Right cardiac atrium (tissue), 5 donors: ENCODE measurements around the gene C1orf232. TPM values are rescaled to one million over a fixed set of nuclear protein-coding genes. Genes with fewer than 3 reads are reported as not detected.
A peak's percentile ranks its signal among the peaks of the same experiment; 100 is the strongest.

Source experiments
- ATAC-seq, 2 donors: fragments of 200-7000 bp; cut with Tn5 transposase; one replicate each; pipeline versions ENCODE4 v1.8.0 to v1.9.1; 2020; ENCODE audit warnings: moderate library complexity in 2 of 2, mild to moderate bottlenecking in 1 of 2
- DNase-seq, 3 donors: peaks; one replicate each; pipeline ENCODE4 v3.0.0-alpha.2; 2020
- H3K27ac ChIP-seq: one replicate; pipeline ENCODE4 v1.5.1; 2013; ENCODE audit warnings: mild to moderate bottlenecking, low read length, control low read depth, moderate library complexity
- H3K27me3 ChIP-seq: one replicate; pipeline ENCODE4 v1.6.1; 2013; ENCODE audit not compliant: control insufficient read depth, insufficient read depth
- H3K4me1 ChIP-seq: one replicate; pipeline ENCODE4 v1.6.1; 2013; ENCODE audit warnings: low read length; ENCODE audit not compliant: control insufficient read depth, insufficient read depth
- H3K4me3 ChIP-seq: one replicate; pipeline ENCODE4 v1.5.1; 2013; ENCODE audit warnings: low read length, control low read depth
- H3K9me3 ChIP-seq: one replicate; pipeline ENCODE4 v1.6.1; 2013; ENCODE audit warnings: low read length; ENCODE audit not compliant: control insufficient read depth
- WGBS: extraction: QIAGEN DNeasy Blood & Tissue Kit; methylation state at CpG from one replicate; pipeline ENCODE4 v1.1.7; 2013; 5-methylcytosine and 5-hydroxymethylcytosine counted together
- intact Hi-C, 4 donors: fragments of 100-400 bp; cut with DNase I; formaldehyde crosslinking; loops; one replicate each; pipeline versions ENCODE4 v1.11.0 to v1.14.0; 2022 to 2023
- polyA plus RNA-seq: library from polyadenylated mRNA; stranded (reverse); fragments of 200-250 nt; gene quantifications from one replicate; pipeline ENCODE4 v1.2.3, GENCODE V29; 2013
- total RNA-seq, 4 donors: library from RNA; stranded (reverse); fragmentation: NEBNext Ultra II Directional; extraction: Animal tissue kit (Norgen Biotek cat#: 25700); gene quantifications; one replicate each; pipeline ENCODE4 v1.2.1, GENCODE V29; 2021
- donor health status: healthy with polysubstance abuse.
- donor health status: DM: no; HTN: yes; CAD: no.
- donor health status: DM: no; HTN: no; CAD: no.
- donor health status: DM: no; HTN: yes; CAD: no; lungs with severe emphysema.
- donor health status: DM: yes; HTN: yes; CAD: no.

C1orf232 gene
- total and polyA plus RNA-seq, 5 donors: not detected

DNA sequence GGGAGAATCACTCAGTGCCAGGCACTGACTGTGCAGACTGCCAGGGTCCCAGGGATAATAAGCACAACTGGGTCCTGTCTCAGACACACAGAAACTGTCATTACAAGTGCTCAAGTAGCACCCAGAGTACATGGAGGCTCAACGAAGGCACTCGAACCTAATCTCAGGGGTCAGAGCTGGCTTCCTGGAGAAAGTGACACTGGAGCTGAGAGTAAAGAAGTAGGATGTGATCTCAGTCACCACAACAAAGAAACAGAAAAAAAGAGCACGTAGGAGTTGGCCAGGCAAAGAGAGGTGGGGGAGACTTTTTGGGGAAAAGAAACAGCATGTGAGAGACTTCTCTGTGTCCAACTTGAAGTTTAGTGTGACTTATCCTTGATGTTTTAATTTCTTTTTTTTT is 23.0 kb upstream of the C1orf232 start:
- 16% methylated on average over 3 of the region's 3 CpGs for WGBS
- intact Hi-C loops: no loop called here
- H3K9me3 ChIP-seq: no peaks in the 10 kb centered on the region
- ATAC-seq (no peak), DNase-seq (no peak)
- no peaks in the 10 kb centered on the region for H3K27me3 ChIP-seq
- no peaks in the 10 kb centered on the region for H3K4me1 ChIP-seq
- H3K27ac ChIP-seq: no peak overlapping the region
- H3K4me3 ChIP-seq: no peak overlapping the region

DNA sequence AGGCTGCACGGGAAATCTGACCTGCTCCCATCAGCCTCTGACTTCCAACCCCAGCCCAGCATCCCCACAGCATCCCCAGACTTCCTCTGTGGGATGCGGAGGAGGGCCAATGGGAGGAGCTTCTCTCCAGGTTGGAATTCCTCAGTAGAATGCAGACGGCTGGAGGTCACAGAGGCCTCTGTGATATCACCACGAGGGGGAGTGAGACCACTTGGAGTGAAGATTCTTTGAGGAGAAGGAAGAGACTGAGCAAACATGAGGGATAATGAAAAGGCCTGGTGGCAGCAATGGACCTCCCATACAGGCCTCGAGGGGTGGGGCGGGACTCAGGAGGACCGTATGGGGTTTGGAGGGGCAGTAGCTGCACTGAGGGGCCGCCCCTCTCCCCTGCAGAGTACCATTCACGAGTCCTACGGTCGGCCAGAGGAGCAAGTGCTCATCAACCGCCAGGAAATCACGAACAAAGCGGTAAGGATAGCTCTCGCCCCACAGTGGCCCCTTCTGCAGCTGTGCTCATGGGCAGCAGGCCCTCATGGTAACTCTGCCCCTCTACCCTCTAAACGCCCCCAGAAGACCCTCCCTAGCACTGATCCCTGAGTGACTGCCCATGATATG is 21.7 kb upstream of the C1orf232 start, which contains the start of gene CATSPER4:
Gene CATSPER4 (plus strand): TSS at position 230 of the 615 bp plus-strand sequence. CDS start 26 bp downstream, at position 256.
- intact Hi-C loops: no loop called here
- H3K9me3 ChIP-seq: no peaks in the 10 kb centered on the region
- WGBS: 42% methylated on average over 16 of the region's 16 CpGs

DNA sequence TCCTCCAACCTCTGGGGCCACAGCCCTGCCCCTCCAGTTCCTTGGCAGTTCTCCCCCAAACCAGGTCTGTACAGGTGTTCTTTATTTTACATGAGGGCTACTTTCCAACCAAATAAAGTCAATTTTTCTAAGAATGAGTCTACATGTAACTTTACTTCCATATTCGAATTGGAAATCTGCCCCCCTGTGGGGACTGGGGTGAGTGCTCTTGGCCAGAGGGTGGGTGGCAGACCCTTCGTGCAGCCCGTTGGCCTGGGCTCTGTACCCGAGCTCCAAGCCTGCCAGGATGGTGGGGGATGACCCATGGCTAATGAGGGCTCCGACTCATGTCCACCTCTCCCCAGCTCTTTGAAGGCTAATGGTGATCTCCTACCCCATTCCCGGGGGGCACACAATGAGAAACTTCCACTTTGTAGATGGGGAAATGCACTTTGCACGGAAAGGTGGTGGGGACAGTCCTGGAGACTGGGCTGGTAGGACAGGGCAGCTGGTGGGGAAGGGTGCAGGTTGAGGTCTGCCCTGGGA is 21.1 kb upstream of the C1orf232 start:
- H3K4me1 ChIP-seq: no peaks in the 10 kb centered on the region
- H3K27me3 ChIP-seq: no peaks in the 10 kb centered on the region
- no peak for DNase-seq
- H3K4me3 ChIP-seq: no peak overlapping the region
- intact Hi-C loops: loop anchor here in 2 of 4 donors (10.0 kb wide), 1 partner anchor 135 kb away; no protein-coding TSS in a partner anchor
- H3K27ac ChIP-seq: no peak overlapping the region
- ATAC-seq: no peak
- WGBS: 81% methylated on average over 7 of the region's 7 CpGs
- no peaks in the 10 kb centered on the region for H3K9me3 ChIP-seq

More for the DNA sequence above, 21.7 kb upstream of the C1orf232 start, which contains the start of gene CATSPER4:
- no peak within 1 kb of the TSS for H3K4me3 ChIP-seq
- H3K4me1 ChIP-seq: no peaks in the 10 kb centered on the region
- no peaks in the 10 kb centered on the region for H3K27me3 ChIP-seq
- no peak within 1 kb of the TSS for H3K27ac ChIP-seq
- ATAC-seq (no peak), DNase-seq (no peak)

DNA sequence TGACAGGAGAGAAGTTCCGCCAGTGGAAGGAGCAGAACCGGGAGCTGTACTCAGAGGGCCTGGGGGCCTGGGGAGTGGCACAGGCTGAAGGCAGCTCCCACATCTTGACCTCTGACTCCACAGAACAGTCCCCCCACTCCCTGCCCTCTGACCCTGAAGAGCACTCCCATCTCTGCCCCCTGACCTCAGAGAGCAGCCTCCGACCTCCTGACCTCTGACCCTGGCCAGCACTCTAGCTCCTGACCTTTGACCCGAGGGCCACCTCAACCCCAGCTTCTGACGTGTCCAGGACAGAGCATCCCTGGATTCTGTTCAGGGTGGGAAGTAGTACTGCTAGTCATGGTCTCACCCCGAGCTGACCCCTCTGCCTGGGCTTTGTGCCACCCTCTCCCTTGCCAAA is 20.6 kb upstream of the C1orf232 start:
- intact Hi-C loops: loop anchor here in 2 of 4 donors (10.0 kb wide), 1 partner anchor 135 kb away; no protein-coding TSS in a partner anchor
- H3K4me3 ChIP-seq: no peak overlapping the region
- no peaks in the 10 kb centered on the region for H3K9me3 ChIP-seq
- 73% methylated on average over 6 of the region's 6 CpGs for WGBS
- no peaks in the 10 kb centered on the region for H3K27me3 ChIP-seq
- H3K27ac ChIP-seq: no peak overlapping the region
- no peaks in the 10 kb centered on the region for H3K4me1 ChIP-seq
- DNase-seq: no peak
- peak in 1 of 2 donors; percentile 20 for ATAC-seq

DNA sequence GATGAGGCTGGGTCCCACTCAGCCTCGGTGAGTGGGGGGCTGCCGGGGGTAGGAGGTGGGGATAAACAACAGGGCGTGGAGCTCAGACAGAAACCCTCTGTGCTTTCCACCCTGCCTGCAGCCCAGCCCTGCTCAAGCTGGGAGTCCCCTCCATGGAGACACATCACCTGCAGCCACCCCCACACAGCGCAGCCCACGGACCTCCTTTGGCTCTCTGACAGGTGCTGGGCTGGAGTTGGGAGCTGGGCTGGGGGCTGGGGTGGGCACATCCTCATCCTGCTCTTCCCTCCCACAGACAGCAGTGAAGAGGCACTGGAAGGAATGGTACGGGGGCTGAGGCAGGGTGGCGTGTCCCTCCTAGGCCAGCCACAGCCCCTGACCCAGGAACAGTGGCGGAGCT is 19.7 kb upstream of the C1orf232 start:
- no peak overlapping the region for H3K27ac ChIP-seq
- ATAC-seq (peak in 1 of 2 donors; percentile 14), DNase-seq (no peak)
- 95% methylated on average over 8 of the region's 8 CpGs for WGBS
- H3K4me1 ChIP-seq: no peaks in the 10 kb centered on the region
- intact Hi-C loops: loop anchor here in 2 of 4 donors (10.0 kb wide), 1 partner anchor 136 kb away; no protein-coding TSS in a partner anchor
- H3K9me3 ChIP-seq: no peaks in the 10 kb centered on the region
- no peak overlapping the region for H3K4me3 ChIP-seq
- H3K27me3 ChIP-seq: no peaks in the 10 kb centered on the region

DNA sequence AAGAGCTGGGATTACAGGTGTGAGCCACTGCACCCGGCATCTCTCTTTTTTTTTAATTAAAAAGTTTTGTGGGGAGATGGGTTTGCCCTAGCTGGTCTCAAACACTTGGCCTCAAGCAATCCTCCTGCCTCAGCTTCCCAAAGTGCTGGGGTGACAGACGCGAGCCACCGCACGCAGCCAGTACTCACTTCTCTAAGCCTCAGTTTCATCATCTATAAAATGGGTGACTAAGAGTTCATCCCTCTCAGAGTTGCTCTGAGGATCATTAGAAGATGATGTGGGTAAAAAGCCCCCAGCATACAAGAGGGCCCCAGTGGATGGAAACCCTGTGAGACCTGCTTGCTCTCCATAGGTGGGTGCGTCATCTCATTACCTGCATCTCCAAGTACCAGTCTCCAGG is 19.1 kb upstream of the C1orf232 start:
- Histone ChIP-seq H3K27ac (no peak overlapping the region), H3K9me3 (no peaks in the 10 kb centered on the region), H3K4me1 (no peaks in the 10 kb centered on the region), H3K27me3 (no peaks in the 10 kb centered on the region), H3K4me3 (no peak overlapping the region)
- ATAC-seq (no peak), DNase-seq (no peak)
- 94% methylated on average over 6 of the region's 6 CpGs for WGBS
- intact Hi-C loops: loop anchor here in 2 of 4 donors (10.0 kb wide), 1 partner anchor 137 kb away; no protein-coding TSS in a partner anchor

DNA sequence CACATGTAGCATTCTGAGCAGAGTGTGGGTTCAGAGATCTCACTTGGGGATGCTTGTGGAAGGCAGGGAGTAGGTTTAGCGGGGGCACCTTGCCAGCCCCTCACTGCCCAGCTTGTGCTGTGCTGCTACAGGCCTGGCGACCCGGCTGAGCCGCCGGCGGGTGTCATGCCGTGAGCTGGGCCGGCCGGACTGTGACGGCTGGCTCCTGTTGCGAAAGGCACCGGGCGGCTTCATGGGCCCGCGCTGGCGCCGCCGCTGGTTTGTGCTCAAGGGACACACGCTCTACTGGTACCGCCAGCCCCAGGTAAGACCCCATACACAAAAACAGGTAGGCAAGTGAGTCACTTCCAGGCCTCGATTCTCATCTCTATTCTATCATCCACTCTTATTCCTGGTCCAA is 16.1 kb upstream of the C1orf232 start:
- intact Hi-C loops: loop anchor here in 2 of 4 donors (10.0 kb wide), 1 partner anchor 140 kb away; no protein-coding TSS in a partner anchor

DNA sequence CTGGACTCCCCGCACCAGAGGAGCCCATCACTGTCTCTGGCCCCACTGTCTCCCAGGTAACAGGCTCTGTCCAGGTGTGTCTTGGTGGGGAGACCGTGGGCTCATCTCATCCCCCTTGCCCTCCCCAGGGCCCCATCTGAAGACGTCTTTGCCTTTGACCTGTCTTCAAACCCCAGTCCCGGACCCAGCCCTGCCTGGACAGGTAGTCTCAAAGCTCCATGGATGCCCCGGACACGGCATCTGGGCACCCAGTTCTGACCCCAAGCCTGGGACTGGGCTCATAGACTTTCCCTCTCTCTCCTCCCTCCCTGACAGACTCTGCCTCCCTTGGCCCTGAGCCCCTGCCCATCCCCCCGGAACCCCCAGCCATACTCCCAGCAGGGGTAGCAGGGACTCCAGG is 15.3 kb upstream of the C1orf232 start:
- Histone ChIP-seq H3K4me3 (no peak overlapping the region), H3K4me1 (no peaks in the 10 kb centered on the region), H3K9me3 (no peaks in the 10 kb centered on the region), H3K27ac (no peak overlapping the region), H3K27me3 (no peaks in the 10 kb centered on the region)
- no peak for ATAC-seq
- 91% methylated on average over 7 of the region's 7 CpGs for WGBS
- DNase-seq: no peak
- intact Hi-C loops: loop anchor here in 2 of 4 donors (10.0 kb wide), 1 partner anchor 141 kb away; no protein-coding TSS in a partner anchor

More for the DNA sequence above, 16.1 kb upstream of the C1orf232 start:
- DNase-seq: peak in 1 of 3 donors; percentile 22
- no peak overlapping the region for H3K27ac ChIP-seq
- 94% methylated on average over 21 of the region's 21 CpGs for whole genome bisulfite sequencing
- H3K4me1 ChIP-seq: no peaks in the 10 kb centered on the region
- H3K27me3 ChIP-seq: no peaks in the 10 kb centered on the region
- no peaks in the 10 kb centered on the region for H3K9me3 ChIP-seq
- ATAC-seq: no peak
- no peak overlapping the region for H3K4me3 ChIP-seq

DNA sequence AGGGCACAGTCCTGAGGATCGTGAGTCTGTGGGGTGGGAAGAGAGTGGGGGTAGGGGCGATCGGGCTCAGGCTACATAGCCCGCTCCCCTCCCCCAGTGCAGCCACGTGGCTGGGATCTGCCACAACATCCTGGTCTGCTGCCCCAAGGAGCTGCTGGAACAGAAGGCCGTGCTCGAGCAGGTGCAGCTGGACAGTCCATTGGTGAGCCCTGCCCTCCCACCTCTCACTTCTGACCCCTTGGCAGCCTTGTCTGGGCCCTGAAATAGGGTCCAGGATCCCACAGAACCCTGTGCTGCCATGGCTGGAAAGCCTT is 13.6 kb upstream of the C1orf232 start:
- ATAC-seq: no peak
- intact Hi-C loops: loop anchor here in 2 of 4 donors (10.0 kb wide), 1 partner anchor 142 kb away; no protein-coding TSS in a partner anchor
- H3K27ac ChIP-seq: no peak overlapping the region
- no peaks in the 10 kb centered on the region for H3K9me3 ChIP-seq
- H3K27me3 ChIP-seq: no peaks in the 10 kb centered on the region
- WGBS: 84% methylated on average over 7 of the region's 7 CpGs
- no peaks in the 10 kb centered on the region for H3K4me1 ChIP-seq
- DNase-seq: no peak
- no peak overlapping the region for H3K4me3 ChIP-seq

DNA sequence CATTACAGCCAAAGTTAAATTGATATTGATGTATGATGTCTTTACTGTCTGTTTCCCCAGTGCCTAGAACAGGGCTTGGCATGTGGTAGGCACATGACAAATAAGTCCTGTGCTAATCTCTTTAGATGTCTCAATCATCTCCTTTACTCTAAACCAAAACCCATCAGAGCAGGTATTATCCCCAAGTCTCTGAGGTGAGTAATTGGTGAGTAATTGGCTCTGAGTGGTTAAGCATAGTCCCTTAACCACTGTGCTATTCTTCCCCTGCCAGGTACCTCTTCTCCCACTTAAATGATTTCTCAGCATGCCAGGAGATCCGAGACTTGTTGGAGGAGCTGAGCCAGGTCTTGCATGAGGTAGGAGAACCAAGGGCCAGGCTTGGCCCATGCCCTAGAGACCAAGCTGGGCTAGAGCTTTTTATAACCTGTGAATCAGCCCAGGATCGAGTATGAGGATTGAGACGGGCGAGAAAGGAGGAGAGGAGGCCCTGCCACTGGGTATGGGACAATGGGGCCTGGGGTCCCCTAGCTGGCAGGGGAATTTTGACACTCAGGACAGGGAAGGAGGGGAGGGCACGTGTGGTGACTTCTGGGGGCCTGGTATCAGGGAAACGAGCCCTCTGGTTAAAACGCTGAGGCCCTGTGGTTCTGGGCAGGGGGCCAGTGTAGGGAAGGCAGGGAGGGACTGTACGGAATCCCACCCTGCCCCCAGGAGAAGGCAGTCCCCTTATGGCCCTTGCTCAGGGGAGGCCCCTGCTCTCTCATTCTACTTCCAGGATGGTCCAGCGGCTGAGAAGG is 13.0 kb upstream of the C1orf232 start:
- Histone ChIP-seq H3K4me1 (no peaks in the 10 kb centered on the region), H3K27me3 (no peaks in the 10 kb centered on the region), H3K4me3 (no peak overlapping the region), H3K9me3 (no peaks in the 10 kb centered on the region), H3K27ac (no peak overlapping the region)
- DNase-seq (no peak), ATAC-seq (no peak)
- intact Hi-C loops: loop anchor here in 2 of 4 donors (10.0 kb wide), 1 partner anchor 143 kb away; no protein-coding TSS in a partner anchor
- 64% methylated on average over 9 of the region's 9 CpGs for WGBS
